Measurements from ENCODE around the gene RIOK3. TPM values are rescaled to one million over a fixed set of nuclear protein-coding genes. Genes with fewer than 3 reads are reported as not detected.

RIOK3 gene
- total and polyA plus RNA-seq, 9 donors, result 21.5 to 48.3 (median 39.2) TPM

DNA sequence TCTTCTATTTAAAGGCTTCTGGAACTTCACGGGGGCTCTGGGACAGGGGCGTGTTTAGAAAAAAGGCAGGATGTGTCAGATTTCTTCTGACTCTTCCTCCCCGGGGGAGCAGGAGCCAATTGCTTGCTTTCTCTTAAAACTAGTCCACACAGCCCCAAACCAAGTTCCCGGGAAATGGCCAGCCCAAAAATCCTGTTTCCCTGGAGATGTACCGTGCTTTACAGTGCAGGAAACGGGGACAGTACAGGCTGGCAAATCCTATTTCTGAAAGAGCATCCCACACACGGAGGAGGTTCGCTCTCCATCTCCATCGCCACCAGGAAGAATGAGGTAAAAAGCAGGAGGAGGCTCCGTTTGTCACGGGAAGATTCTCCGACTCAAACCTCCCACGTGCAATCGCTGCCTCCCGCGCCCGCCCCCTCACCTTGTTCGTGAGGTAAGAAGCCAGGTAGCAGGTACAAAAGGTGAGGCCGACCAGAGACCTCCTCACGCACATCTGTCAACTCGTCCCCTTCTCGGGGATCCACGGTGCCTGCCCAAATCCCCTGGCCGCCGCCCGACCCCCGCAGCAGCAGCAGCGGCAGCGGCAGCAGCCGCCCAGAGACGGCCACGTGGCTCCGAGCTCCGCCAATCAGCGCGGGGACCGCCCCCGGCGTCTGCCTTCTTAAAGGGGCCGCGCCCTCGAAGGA is 15.6 kb upstream of the RIOK3 start:
- WGBS, 3 donors, result 0% methylated on average over 42 of the region's 42 CpGs
- Histone ChIP-seq H3K4me3 (peak overlapping the region; percentile 58), H3K27me3 (no peaks in the 10 kb centered on the region), H3K27ac (peak overlapping the region in 1 of 2 donors; percentile 57), H3K9me3 (no peaks in the 10 kb centered on the region), H3K36me3 (no peaks in the 10 kb centered on the region), H3K4me1 (ENCODE audit: insufficient read depth) (peaks cover 3% of the 10 kb centered on the region)
- TF ChIP-seq EP300 (IDR thresholded peaks at IDR 0.05), result no peak
- TF ChIP-seq, protein P1, sequence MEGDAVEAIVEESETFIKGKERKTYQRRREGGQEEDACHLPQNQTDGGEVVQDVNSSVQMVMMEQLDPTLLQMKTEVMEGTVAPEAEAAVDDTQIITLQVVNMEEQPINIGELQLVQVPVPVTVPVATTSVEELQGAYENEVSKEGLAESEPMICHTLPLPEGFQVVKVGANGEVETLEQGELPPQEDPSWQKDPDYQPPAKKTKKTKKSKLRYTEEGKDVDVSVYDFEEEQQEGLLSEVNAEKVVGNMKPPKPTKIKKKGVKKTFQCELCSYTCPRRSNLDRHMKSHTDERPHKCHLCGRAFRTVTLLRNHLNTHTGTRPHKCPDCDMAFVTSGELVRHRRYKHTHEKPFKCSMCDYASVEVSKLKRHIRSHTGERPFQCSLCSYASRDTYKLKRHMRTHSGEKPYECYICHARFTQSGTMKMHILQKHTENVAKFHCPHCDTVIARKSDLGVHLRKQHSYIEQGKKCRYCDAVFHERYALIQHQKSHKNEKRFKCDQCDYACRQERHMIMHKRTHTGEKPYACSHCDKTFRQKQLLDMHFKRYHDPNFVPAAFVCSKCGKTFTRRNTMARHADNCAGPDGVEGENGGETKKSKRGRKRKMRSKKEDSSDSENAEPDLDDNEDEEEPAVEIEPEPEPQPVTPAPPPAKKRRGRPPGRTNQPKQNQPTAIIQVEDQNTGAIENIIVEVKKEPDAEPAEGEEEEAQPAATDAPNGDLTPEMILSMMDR (IDR thresholded peaks at IDR 0.05), result no peak
- TF ChIP-seq POLR2A (IDR thresholded peaks at IDR 0.05), result no peak
- peak; percentile 73 to 88 (median 83) for DNase-seq
- intact Hi-C loops (cut with DNase I), result no loop called here

DNA sequence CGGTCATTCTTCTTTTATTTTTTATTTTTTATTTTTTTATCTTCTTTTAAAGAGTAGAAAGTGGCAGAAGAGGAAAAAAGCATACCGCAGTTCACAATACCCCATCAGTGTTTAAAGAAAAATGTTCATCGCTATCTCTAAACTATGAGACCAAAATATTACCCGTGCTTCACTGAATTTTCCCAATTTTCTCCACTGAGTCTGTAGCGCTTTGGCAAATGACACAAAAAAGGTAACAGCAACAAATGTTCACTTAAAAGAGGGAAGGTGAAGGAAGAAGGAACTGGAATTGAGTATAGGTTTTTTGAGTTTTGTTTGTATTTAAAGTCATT is 15.1 kb upstream of the RIOK3 start:
- Histone ChIP-seq H3K36me3 (no peaks in the 10 kb centered on the region), H3K4me3 (peak overlapping the region; percentile 58), H3K4me1 (ENCODE audit: insufficient read depth) (peaks cover 3% of the 10 kb centered on the region), H3K27ac (no peak overlapping the region), H3K27me3 (no peaks in the 10 kb centered on the region), H3K9me3 (no peaks in the 10 kb centered on the region)
- intact Hi-C loops (cut with DNase I), result no loop called here
- DNase-seq, result no peak
- TF ChIP-seq POLR2A (IDR thresholded peaks at IDR 0.05) (no peak), EP300 (IDR thresholded peaks at IDR 0.05) (no peak)
- TF ChIP-seq, protein P1 (IDR thresholded peaks at IDR 0.05), result no peak
- WGBS, 3 donors, result 26 to 30% (median 28%) methylated on average over 5 of the region's 5 CpGs

DNA sequence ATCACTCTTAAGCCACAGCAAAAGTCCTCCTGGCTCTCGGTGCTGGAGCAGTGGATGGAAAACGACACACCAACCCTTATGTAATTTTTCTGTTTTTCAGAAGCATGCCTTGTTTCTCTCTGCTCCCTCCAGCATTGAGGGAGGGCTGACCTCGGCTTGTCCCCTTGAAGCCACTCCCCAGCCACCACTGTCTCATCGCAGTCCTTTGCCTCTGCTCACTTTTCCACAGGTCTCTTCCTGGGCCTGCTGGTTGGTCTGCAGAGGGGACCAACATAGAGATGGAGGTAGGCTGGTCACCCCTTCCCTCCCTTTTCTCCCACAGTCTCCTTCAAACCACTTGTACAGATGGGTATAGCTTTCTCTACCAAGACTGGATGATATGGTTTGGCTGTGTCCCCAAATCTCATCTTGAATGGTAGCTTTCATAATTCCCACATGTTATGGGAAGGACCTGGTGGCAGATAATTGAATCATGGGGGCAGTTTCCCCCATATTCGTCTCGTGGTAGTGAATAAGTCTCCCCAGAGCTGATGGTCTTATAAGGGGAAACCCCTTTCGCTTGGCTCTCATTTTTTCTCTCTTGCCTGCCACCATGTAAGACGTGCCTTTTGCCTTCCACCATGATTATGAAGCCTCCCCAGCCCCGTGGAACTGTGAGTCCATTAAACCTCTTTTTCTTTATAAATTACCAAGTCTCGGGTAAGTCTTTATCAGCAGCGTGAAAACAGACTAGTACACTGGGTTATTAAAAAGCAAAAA is 14.3 kb upstream of the RIOK3 start:
- H3K36me3 ChIP-seq, result no peaks in the 10 kb centered on the region
- H3K9me3 ChIP-seq, result no peaks in the 10 kb centered on the region
- no peak for DNase-seq
- H3K27me3 ChIP-seq, result no peaks in the 10 kb centered on the region
- intact Hi-C loops (cut with DNase I), result no loop called here
- peaks cover 3% of the 10 kb centered on the region for H3K4me1 ChIP-seq (ENCODE audit: insufficient read depth)
- TF ChIP-seq POLR2A (IDR thresholded peaks at IDR 0.05) (no peak), EP300 (IDR thresholded peaks at IDR 0.05) (no peak)
- TF ChIP-seq, protein P1 (IDR thresholded peaks at IDR 0.05), result no peak
- 78 to 84% (median 81%) methylated on average over 11 of the region's 11 CpGs for WGBS, 3 donors
- H3K4me3 ChIP-seq, result no peak overlapping the region
- H3K27ac ChIP-seq, result no peak overlapping the region

- WGBS, 3 donors, result 79 to 89% (median 79%) methylated on average over 4 of the region's 4 CpGs
- Histone ChIP-seq H3K27ac (no peak overlapping the region), H3K36me3 (no peaks in the 10 kb centered on the region), H3K9me3 (no peaks in the 10 kb centered on the region), H3K27me3 (no peaks in the 10 kb centered on the region), H3K4me1 (ENCODE audit: insufficient read depth) (peaks cover 3% of the 10 kb centered on the region), H3K4me3 (no peak overlapping the region)
- TF ChIP-seq EP300 (IDR thresholded peaks at IDR 0.05), result no peak
- TF ChIP-seq POLR2A (IDR thresholded peaks at IDR 0.05), result no peak
- TF ChIP-seq, protein P1 (IDR thresholded peaks at IDR 0.05), result no peak
- DNase-seq, result no peak
- intact Hi-C loops (cut with DNase I), result no loop called here
Observed at GRCh38 chr18:23440131-23440530, 13.0 kb upstream of the RIOK3 start.

Data from ovary (tissue), 9 donors.